ENCODE measurements around the gene HRH2.

DNA sequence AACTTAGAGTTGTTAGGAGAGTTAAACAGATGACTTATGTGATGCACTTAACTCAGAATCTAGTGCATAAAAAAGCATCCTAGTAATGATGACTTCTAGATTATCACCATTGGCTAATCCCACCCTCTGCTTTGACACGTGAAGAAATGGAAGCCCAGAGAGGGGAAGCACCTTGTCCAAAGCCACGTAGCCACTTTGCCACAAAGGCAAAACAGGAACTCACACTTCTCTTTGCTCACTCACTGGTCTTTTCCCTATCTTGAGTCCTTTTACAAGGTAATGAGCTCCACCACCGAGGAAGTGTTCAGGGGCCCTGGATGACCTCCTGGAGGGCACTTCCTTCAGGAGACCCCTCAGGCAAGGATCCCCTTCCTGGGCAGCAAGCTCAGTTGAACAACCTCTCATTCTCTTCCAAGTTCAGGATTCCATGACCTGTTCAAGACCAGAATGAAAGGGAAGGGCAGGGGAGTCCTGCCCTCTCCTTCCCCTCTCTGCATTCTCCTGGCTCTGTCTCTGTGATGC, 89.7 kb downstream of the HRH2 start:
- TF ChIP-seq, protein P1, sequence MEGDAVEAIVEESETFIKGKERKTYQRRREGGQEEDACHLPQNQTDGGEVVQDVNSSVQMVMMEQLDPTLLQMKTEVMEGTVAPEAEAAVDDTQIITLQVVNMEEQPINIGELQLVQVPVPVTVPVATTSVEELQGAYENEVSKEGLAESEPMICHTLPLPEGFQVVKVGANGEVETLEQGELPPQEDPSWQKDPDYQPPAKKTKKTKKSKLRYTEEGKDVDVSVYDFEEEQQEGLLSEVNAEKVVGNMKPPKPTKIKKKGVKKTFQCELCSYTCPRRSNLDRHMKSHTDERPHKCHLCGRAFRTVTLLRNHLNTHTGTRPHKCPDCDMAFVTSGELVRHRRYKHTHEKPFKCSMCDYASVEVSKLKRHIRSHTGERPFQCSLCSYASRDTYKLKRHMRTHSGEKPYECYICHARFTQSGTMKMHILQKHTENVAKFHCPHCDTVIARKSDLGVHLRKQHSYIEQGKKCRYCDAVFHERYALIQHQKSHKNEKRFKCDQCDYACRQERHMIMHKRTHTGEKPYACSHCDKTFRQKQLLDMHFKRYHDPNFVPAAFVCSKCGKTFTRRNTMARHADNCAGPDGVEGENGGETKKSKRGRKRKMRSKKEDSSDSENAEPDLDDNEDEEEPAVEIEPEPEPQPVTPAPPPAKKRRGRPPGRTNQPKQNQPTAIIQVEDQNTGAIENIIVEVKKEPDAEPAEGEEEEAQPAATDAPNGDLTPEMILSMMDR (IDR thresholded peaks at IDR 0.05): no peak
- TF ChIP-seq POLR2A (IDR thresholded peaks at IDR 0.05) (no peak), POLR2AphosphoS5 (IDR thresholded peaks at IDR 0.05) (no peak), EP300 (IDR thresholded peaks at IDR 0.05) (no peak)
